GM04504 (cell line): Measurements from ENCODE around the gene PDRG1.
"Not testable (repeated sequence)": the region's sequence is repeated elsewhere in the genome, so short reads cannot be mapped to it uniquely, and the experiment has no call there.

ENCODE experiments used
- DNase-seq: peaks from one replicate; pipeline ENCODE4 v3.0.0-alpha.2; 2012; ENCODE audit warnings: low read depth

Gene PDRG1

DNA sequence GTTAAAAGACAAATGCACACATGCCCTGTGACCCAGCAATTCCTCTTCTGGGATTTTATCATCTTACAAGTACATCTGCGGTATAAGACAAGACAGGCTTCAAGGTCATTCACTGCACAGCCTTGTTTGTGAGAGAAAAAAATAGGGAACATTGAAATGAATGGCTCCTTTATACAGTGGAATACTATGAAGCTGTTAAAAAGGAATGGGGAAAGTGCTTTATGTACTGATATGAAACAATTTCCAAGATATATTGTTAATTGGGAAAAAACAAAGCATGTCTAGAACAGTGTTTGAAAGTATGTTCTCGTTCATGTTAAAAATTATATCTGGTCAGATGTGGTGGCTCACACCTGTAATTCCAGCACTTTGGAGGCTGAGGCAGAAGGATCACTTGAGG, 25.4 kb downstream of the PDRG1 start:
- DNase-seq = no peak

DNA sequence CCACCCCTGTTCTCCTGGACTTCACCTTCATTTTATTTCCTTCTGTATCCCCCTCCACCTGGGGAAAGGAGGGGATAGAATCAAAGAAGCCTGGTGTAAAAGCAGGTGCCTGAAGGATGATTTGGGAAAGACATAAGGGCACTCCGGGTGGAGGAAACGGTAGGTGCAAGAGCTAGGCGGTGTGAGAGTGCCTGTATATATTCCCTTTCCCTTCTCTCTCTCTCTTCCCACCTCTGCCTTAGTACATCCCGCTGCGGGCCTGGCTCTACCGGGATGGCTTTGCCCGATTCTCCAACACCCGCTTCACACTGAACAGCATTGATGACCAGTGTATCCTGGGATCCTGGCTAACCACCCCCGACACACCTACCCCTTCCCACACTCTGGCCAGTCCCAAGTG, 26.2 kb downstream of the PDRG1 start:
- DNase-seq = no peak

DNA sequence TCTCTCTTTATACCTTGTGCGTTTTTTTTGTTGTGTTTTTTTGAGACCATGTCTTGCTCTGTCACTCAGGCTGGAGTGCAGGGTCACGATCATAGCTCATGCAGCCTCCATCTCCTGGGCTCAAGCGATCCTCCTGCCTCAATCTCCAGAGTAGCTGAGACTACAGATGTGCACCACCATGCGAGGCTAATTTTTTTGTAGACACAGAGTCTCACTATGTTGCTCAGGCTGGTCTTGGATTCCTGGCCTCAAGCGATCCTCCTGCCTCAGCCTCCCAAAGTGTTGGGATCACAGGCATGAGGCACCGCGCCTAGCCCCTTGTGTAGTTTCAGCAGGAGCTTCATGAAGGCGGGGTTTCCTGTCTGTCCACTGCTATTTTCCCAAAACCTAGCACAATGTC, 27.3 kb downstream of the PDRG1 start:
- DNase-seq = no peak

DNA sequence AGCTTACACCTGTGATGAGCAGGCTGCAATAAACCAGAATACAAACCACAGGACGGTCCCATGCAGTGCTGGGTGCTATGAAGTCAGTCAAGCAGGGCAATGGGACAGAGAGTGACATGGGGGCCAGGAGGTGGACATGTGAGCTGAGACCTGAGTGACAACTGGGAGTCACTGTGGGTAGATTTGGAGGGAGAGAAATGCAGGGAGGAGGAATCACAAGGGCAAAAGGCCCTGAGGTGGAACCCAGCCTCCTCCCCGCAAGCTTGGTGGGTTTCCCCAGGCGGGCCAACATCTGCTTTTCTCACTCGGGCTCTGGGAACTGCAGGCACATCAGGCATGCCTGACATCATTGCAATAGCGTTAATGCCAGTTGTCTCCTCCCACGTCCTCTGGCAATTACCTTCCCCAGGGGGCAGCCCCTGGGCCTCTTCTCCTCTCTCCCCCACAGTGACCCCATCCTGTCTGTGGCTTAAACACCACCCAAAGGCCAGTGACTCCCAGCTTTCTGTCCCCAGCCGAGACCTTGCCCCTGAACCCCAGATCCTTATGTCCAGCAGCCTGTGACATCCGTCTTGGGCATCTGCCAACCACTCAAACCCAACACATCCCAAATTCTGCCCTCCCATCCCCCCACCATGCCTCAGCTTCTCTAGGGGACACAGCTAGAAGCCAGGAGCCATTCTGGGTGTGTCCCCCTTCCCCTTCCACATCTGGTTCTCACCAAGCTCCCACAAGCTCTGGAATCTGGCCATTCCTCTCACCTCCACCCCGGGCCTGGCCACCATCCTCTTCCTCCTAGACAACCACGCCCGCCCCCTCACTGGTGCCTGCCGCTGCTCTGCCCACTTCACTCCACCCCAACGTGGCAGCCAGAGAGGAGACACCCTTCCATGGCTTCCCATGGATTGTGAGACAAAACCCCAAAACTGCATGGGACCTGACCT, 28.2 kb downstream of the PDRG1 start:
- DNase-seq = no peak

DNA sequence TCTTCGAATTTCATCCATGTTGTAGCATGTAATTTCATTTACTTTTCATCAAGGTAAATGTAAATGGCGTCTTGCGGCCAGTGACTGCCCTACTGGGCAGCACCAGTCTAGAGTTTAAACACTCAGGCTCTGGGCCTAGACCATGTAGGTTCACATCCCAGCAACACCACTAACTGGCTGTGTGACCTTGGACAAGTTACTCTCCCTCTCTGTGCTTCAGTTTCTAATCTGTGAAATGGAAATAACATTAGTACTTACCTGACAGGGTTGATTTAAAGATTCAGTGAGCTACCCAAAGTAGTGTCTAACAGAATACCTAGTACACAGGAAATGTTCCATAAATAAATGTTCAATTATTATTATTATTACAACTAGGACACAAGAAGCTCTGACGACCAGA, 29.3 kb downstream of the PDRG1 start:
- no peak for DNase-seq

DNA sequence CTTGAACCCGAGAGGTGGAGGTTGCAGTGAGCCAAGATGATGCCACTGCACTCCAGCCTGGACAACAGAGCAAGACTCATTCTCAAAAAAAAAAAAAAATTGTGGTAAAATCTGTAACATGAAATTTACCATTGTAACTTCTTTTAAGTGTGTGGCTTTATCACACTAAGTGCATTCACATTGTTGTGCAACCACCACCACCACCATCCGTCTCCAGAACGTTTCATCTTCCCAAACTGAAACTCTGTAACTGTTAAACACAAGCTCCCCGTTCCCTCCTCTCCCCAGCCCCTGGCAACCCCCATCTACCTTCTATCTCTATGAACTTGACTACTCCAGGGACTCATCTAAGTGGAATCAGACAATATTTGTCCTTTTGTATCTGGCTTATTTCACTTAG, 29.7 kb downstream of the PDRG1 start:
- no peak for DNase-seq

DNA sequence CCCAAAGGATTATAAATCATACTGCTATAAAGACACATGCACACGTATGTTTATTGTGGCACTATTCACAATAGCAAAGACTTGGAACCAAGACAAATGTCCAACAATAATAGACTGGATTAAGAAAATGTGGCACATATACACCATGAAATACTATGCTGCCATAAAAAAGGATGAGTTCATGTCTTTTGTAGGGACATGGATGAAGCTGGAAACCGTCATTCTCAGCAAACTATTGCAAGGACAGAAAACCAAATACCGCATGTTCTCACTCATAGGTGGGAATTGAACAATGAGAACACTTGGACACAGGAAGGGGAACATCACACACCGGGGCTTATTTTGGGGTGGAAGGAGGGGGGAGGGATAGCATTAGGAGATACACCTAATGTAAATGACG, 30.4 kb downstream of the PDRG1 start:
- DNase-seq = not testable (repeated sequence)

DNA sequence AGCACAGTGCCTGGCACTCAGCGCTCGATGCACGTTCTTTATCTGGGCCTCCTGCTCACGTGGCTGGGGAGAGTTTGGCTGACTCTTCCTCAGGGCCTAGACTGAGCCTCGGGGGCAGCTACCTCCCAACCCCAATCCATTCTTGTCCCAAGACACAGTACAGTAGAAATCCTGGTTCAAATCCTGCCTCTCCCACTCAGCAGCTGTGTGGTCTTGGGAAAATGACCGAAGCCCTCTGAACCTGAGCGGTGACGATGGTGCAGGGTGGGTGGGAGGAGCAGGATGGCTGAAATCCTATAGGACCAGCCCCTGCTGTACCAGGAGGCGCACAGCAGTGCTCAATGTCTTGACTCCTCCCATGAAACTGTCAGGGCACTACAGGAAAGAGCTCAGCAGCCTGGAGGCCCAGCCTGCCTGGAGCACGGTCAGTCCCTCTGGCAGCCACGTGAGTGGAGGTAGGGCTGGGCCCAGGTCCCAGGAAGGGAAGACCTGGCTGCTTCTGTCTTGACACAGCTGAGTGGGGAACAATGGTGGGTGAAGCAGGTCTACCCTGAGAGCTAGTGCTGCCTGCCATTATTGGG, 31.5 kb downstream of the PDRG1 start:
- no peak for DNase-seq

DNA sequence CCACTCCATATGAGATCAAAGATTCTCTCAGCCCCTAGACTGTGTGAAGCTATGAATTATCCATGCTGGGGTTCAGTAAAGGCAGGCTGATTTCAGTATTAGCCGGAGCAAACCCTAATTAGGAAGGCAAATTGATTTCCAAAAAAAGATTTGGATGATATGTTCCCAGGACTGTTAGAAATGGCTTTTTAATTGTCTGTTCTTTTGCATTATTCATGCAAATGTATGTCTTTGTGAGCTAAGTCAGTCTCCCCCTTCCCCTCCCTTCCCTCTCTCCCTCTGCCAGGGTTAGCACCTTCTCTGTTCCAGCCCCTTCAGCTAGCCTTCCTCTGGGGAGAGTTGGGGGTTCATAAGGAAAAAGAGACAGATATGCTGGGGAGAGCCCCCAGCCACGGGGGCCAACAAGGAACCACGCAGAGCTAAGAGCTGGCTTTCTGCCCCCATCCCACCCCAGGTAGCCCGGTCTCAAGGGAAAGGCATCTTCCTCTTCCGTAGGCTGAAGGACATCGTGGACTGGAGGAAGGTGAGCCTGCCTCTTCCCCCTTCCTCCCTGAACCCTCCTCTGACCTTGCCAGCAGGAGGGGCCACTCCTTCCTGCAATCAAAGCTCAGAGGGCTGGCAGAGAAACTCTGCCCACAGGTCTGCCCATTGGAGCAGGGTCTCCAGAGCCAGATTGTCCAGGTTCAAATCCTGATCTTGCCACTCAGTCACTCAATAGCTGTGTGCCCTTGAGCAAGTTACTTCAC, 32.3 kb downstream of the PDRG1 start:
- DNase-seq = no peak

DNA sequence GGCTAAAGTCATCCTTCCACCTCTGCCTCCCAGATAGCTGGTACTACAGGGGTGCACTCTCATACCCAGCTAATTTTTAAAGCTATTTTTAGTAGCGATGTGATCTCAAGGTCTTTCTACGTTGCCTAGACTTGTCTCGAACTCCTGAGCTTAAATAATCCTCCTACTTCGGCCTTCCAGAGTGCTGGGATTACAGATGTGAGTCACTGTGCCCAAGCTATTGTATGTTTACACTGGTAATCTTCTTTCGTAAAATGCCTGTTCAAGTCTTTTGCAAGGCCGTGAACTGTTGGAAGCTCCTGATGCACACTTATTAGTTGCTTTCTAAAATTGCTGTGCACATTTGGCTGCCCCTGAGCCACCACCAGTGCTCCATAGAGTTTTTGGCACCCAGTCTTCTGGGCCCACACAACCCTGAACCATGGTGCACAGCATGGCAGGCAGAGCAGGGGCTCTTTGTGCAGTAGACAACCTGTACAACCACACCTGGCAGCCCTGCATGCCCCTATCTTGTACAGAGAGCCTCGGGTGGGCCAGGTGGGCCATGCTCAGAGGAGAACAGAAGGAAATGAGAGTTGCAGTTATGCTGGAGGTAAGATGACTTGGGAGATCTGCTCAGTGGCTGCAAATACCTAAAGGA, 33.3 kb downstream of the PDRG1 start:
- no peak for DNase-seq

DNA sequence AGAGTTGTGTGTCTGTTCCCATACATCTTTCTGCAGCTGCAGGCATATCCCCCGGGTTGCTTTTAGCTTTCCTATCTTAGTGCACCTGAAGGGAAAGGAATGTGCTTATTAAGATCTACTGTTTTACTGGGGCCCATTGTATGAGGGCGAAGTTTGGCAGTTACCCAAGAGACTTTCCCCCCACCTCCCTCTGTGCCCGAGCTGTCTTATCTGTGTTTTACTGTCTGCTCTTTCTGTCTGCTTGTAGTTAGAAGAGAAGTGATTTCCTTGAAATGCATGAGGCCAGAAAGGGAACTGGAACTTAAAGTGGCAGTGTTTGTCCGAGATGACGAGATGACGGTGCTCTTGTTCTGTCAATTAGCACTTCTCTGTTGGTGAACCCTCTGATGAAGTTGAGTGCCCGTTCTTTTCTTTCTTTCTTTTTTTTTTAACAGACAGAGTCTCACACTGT, 33.9 kb downstream of the PDRG1 start:
- not testable (repeated sequence) for DNase-seq

DNA sequence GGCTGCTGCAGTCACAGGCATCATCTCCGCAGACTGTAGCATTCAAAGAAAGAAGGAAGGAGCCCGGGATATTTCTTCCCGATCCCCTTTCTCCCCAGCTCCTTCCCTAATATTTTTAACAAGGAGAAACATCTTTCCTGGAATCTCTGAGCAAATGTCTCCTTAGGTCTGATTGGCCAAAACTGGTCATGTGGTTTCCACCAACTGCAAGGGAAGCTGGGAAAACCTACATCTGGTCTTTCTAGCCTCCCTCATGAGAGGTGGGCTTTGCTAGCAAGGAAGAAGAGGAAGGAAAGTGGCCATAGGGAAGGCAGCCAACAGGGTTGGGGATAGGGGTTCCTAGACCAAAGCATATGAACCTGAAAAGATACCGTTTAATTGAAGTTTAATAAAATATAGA, 35.1 kb downstream of the PDRG1 start:
- DNase-seq = no peak

DNA sequence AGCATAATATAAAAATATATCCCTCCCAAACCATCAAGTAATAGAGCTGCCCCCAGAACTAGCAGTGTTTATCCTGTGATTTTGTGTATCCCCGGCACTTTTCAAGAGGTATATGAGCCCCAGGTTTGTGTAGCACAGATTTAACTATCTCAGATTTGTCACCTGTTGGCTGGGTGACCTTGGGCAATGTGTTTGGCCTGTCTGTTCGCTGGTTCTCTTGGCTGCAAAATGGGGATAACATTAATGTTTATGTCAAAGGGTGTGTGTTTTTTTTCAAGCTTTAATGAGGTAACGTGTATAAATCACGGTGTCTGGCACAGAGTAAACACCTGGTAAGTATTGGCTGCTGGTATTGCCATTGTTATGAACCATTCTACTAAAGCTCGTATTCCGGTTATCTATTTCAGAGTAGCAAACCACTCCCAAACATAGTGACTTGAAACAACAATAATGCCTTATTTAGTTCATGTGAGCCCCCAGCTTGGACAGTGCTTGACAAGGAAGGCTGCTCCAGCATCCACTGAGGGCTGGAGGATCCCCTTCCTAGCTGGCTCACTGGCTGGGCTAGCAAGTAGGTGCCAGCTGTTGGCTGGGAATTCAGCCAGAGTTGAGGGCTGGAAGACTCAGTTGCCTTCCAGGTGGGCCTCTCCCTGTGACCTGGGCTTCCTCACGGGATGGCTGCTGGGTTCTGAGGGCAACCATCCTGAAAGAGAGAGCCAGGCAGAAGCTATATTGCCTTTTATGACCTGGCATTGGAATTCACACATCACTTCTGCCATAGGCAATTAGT, 36.2 kb downstream of the PDRG1 start:
- no peak for DNase-seq

DNA sequence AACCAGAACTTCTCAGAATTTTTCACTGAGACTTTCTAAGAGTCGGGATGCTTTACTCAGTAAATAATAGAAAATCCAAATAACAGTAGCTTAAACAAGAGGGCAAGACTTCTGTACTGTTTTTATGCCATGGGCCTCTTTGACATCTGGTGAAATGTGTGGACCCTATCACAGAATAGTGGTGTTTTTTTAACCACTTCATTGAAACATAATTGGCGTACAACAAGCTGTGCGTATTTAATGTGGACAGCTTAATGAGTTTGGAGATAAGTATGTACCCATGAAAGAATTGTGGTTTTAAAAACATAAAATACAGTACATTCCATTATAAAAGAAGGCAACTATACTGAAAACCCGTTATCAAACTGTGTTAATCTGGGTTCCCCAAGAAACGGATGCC, 37.7 kb downstream of the PDRG1 start:
- no peak for DNase-seq

DNA sequence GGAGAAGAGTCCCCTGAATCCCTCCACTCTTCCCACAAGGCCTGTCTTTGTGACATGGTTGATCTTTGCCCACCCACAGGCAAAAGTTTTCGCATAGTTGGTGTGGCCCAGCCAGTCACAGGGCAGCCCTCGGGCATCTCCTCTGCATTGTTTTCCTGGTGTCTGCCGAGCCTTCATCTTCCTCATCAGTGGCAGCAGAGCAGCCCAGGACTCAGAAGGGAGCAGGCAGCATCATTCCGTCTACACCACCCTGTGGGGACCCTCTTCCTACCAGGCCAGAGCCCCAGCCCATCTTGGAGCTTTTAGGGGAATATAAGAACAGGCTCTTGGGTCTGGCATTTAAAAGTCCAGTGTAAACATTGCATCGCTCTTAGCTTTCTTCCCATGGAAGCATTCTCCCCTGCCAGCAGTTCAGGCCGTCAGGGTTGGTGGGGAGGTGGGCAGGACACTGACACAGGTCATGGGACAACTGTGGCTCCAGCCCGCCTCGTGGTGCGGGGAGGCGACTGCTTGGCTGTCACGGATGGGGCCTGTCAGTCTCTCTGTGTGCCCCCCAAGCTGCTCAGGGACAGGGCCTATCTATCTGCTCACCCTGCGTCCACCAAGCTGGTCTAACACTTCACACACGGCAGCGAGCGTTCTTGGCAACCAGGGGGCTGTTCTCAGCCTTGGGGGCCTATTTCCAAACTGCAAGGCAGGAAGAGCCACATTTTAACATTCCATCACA, 38.3 kb downstream of the PDRG1 start:
- no peak for DNase-seq

DNA sequence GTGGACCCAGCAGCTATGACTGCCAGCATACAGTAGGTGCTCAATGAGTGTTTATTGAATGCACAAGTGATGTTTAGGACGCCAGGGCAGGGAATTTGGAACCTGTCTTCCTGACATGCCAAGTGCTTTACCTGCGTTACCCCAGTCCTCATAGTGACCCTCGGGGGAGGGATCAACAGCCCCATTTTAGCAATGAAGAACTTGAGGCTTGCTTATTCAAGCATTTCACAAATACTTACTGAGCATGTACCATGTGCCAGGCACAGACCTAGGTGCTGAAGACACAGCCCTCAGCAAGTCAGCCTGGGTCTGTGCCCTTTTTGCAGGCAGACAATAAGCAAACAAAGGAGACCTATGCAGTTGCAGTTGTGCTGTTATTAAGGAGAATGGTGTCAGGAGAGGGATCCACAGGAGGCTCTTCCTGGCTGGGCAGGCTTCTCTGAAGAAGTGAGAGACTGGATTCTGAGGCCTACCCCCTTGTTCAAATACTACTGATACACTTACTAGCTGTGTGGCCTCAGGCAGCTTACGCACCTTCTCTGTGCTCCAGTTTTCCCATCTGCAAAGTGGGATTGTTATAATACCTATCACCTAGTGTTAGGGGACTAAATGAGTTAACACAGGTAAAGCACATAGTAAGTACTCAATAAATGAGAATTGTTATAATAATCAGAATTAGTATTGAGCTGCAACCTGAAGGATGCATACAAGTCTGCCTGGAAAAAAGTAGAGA, 41.6 kb downstream of the PDRG1 start:
- no peak for DNase-seq

DNA sequence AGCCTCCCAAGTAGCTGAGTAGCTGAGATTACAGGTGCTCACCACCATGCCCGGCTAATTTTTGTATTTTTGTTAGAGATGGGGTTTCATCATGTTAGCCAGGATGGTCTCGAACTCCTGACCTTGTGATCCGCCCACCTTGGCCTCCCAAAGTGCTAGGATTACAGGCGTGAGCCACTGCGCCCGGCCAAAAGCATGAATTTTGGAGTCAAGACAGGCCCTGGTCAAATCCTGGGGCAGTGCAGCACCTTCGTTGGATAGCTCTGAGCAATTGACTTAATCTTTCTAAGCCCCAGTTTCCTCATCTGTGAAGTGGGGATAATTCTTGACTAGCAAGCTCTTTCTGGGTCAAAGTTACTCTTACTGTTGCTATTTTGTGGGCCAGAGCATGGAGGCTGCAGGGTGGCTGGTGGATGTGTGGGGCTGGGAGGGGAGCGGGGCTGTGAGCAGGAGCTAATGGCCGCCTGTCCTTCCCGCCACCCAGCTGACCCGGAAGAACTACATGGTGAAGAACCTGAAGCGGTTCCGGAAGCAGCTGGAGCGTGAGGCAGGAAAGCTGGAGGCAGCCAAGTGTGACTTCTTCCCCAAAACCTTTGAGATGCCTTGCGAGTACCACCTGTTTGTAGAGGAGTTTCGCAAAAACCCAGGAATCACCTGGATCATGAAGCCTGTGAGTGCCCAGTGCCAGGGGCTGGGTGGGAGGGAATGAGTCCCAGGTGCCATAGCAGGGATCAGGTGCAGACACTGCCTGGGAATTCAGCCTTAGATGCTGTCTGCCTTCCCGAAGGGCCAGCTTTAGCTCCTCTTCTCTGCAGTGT, 42.4 kb downstream of the PDRG1 start:
- no peak for DNase-seq

DNA sequence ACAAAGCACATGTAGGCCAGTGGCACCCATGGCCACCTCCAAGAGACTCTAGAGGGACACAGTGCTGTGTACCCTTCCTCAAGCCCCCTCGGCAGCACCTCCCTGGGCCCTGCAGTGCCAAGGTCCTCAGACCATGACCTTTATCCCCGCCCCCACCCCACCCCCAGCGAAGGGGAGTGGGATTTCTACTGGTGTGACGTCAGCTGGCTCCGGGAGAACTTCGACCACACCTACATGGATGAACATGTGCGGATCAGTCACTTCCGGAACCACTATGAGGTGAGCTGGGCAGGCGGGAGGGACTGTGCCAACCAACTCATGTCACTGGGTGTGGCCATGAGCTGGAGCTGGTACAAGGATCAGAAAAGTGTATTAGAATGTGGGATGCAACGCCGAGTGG, 43.4 kb downstream of the PDRG1 start:
- no peak for DNase-seq

DNA sequence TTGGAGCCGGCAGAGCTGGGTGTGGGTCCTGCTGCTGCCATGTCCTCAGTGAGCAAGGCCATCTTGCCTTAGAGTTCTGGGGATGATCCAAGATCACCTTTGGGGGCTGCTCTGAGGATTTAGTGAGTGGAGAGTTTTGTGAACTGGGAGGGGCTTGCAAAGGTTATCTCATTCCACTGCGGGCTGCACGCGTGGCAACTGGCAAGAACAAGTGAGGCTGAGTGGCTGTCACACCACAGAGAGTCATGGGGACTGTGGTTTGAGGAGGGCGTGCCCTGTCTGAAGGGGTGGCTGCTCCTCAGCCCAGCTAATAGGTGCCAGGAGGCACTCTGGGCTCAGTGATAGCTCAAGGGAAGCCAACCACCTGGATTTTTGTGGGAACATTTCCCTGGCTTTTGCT, 43.8 kb downstream of the PDRG1 start:
- DNase-seq = no peak
